H7 (cell line): ENCODE data around the gene CNTNAP1. TPM values are rescaled to one million over a fixed set of nuclear protein-coding genes. Genes with fewer than 3 reads are reported as not detected.
"Not testable (repeated sequence)": the region's sequence is repeated elsewhere in the genome, so short reads cannot be mapped to it uniquely, and the experiment has no call there.

ENCODE experiments used
- DNase-seq: peaks from one replicate; pipeline ENCODE4 v3.0.0; 2012
- H3K27me3 ChIP-seq: 2 replicates; pipeline ENCODE4 v1.6.0; 2011; ENCODE audit warnings: mild to moderate bottlenecking, low read length; ENCODE audit not compliant: control insufficient read depth, insufficient read depth
- H3K36me3 ChIP-seq: replicated peaks from 2 replicates; pipeline ENCODE4 v1.5.1; 2011; ENCODE audit warnings: low read length; ENCODE audit not compliant: control insufficient read depth, insufficient read depth
- H3K4me3 ChIP-seq: 2 replicates; pipeline ENCODE4 v1.5.1; 2011; ENCODE audit warnings: low read depth, mild to moderate bottlenecking, control low read depth, low read length, moderate library complexity; ENCODE audit not compliant: insufficient read depth
- total RNA-seq: library from RNA; depleted of rRNA; stranded (reverse); fragments of >200 nt; shearing (Covaris generic); gene quantifications from 2 replicates; pipeline ENCODE4 v1.2.3, GENCODE V29; 2014

Gene CNTNAP1
- total RNA-seq, 1 experiment from 2014 or later = 6.1 TPM

- Histone ChIP-seq H3K36me3 (peaks cover 32% of the 10 kb centered on the region), H3K4me3 (no peak overlapping the region), H3K27me3 (no peaks in the 10 kb centered on the region)
- no peak for DNase-seq
These were observed 26.3 kb downstream of the CNTNAP1 start for GRCh38 chr17:42708588-42708987.

DNA sequence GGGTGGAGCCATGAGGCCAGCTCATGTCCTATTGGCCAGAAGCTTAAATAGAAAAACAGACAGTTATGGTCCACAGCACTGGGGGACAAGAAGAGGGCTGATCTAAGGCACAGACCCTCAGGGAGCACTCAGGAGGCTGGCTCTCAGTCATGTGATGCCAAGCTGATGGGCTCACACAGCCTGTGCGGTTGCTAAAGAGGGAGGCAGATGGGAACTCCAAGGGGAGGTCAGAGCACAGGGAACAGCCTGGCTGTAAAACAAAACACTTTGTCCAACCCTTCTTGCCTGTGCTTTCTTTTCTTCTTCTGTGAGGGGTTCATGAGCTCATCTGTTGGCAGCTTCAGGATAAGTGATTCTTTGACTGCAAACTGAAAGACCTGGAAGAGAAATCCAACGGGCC lies 27.2 kb downstream of the CNTNAP1 start:
- H3K36me3 ChIP-seq = peaks cover 32% of the 10 kb centered on the region
- H3K27me3 ChIP-seq = no peaks in the 10 kb centered on the region
- no peak for DNase-seq
- no peak overlapping the region for H3K4me3 ChIP-seq

GRCh38 chr17:42720996-42721583 lies 38.8 kb downstream of the CNTNAP1 start:
- Histone ChIP-seq H3K27me3 (no peaks in the 10 kb centered on the region), H3K4me3 (no peak overlapping the region), H3K36me3 (peaks cover 13% of the 10 kb centered on the region)
- peak; percentile 67 for DNase-seq

GRCh38 chr17:42723636-42724035 lies 41.3 kb downstream of the CNTNAP1 start:
- Histone ChIP-seq H3K4me3 (no peak overlapping the region), H3K36me3 (peaks cover 7% of the 10 kb centered on the region), H3K27me3 (no peaks in the 10 kb centered on the region)
- no peak for DNase-seq

GRCh38 chr17:42725143-42725542 lies 42.8 kb downstream of the CNTNAP1 start:
- peaks cover 2% of the 10 kb centered on the region for H3K36me3 ChIP-seq
- DNase-seq = no peak
- H3K4me3 ChIP-seq = no peak overlapping the region
- H3K27me3 ChIP-seq = no peaks in the 10 kb centered on the region

- no peaks in the 10 kb centered on the region for H3K36me3 ChIP-seq
- H3K27me3 ChIP-seq = peaks cover 7% of the 10 kb centered on the region
- no peak overlapping the region for H3K4me3 ChIP-seq
- DNase-seq = no peak
These were observed 58.4 kb downstream of the CNTNAP1 start for GRCh38 chr17:42740699-42741098.

- not testable (repeated sequence) for H3K4me3 ChIP-seq, DNase-seq, H3K36me3 ChIP-seq, H3K27me3 ChIP-seq
These were observed 60.6 kb downstream of the CNTNAP1 start for GRCh38 chr17:42742916-42743315.

- H3K36me3 ChIP-seq = no peaks in the 10 kb centered on the region
- peak; percentile 62 for DNase-seq
- peaks cover 9% of the 10 kb centered on the region for H3K27me3 ChIP-seq
- H3K4me3 ChIP-seq = peak overlapping the region; percentile 61
These were observed 61.4 kb downstream of the CNTNAP1 start for GRCh38 chr17:42743595-42744282.

- H3K36me3 ChIP-seq = no peaks in the 10 kb centered on the region
- DNase-seq = no peak
- peaks cover 9% of the 10 kb centered on the region for H3K27me3 ChIP-seq
- H3K4me3 ChIP-seq = peak overlapping the region; percentile 61
These were observed 62.0 kb downstream of the CNTNAP1 start for GRCh38 chr17:42744283-42744805.

- peaks cover 9% of the 10 kb centered on the region for H3K27me3 ChIP-seq
- peak; percentile 100 for DNase-seq
- peak within 1 kb of the TSS; percentile 61 for H3K4me3 ChIP-seq
- no peaks in the 10 kb centered on the region for H3K36me3 ChIP-seq
These were observed 62.7 kb downstream of the CNTNAP1 start, which contains the start of gene EZH1 for GRCh38 chr17:42744806-42745617. Gene EZH1 (minus strand): TSS chr17:42745040. CDS start chr17:42728941, 16,099 bp downstream.

DNA sequence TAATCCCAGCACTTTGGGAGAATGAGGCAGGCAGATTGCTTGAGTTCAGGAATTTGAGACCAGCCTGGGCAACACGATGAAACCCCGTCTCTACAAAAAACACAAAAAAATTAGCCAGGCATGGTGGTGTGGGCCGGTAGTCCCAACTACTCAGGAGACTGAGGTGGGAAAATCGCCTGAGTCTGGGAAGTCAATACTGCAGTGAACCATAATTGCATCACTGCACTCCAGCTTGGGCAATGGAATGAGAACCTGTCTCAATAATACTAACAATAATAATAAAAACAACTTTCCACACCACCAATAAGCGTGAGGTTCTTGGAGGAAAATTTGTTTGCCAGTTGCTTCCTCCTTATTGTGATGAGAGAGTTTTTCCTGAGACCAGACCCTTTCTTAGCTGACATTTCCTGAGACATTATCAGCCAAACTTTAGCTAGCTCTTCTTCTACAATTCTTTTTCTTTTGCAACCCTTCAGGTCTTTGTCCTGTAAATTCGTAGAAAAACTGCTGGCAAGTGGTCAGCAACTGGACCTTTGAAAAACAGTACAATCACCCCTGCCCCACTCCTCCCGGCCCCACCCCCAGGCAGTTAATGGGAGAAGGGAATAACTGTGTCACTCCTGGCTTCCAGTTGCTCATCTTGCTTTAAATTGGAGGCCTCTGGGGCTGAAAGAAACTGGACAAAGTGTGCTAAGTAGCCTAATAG lies 66.0 kb downstream of the CNTNAP1 start:
- no peak for DNase-seq
- H3K27me3 ChIP-seq = peaks cover 9% of the 10 kb centered on the region
- H3K4me3 ChIP-seq = no peak overlapping the region
- H3K36me3 ChIP-seq = no peaks in the 10 kb centered on the region

GRCh38 chr17:42748908-42749798 lies 66.8 kb downstream of the CNTNAP1 start:
- H3K4me3 ChIP-seq = no peak overlapping the region
- H3K27me3 ChIP-seq = peaks cover 9% of the 10 kb centered on the region
- no peak for DNase-seq
- H3K36me3 ChIP-seq = no peaks in the 10 kb centered on the region
